ENCODE measurements around the gene PDE6C. TPM values are rescaled to one million over a fixed set of nuclear protein-coding genes. Genes with fewer than 3 reads are reported as not detected.

The PDE6C gene
- total RNA-seq, 1 experiment from 2014 or later = not detected

DNA sequence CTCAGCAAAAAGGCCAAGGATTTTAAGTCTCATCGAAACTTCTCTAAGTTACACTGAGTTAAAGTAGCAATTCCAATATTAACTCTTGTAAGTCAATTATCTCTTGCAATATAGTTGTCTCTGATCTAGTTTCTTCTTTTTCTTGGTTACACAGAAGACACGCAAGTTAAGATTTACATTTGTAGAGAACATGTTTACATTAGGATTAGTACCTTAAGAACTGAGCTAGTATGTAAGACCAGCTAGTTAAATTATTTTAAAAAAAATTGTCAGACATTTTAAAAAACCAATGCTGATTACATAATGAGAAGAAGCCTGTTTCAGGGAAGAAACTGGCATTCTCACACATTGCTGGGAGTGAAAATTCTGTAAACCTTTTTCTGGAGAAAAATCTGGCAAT is 58.7 kb downstream of the PDE6C start (continued):
- TF ChIP-seq JUN (CRISPR knock-in tag; IDR thresholded peaks at IDR 0.05) = no peak
- no peak for TF ChIP-seq NR2C2 (CRISPR knock-in tag; IDR thresholded peaks at IDR 0.05)
- no peak for TF ChIP-seq KAT7 (CRISPR knock-in tag; IDR thresholded peaks at IDR 0.05; ENCODE audit: borderline replicate concordance)
- no peak for TF ChIP-seq RELA (CRISPR knock-in tag; IDR thresholded peaks at IDR 0.05; ENCODE audit: borderline replicate concordance)
- no peak for TF ChIP-seq ZNF416 (CRISPR knock-in tag; IDR thresholded peaks at IDR 0.05)
- no peak for TF ChIP-seq FOXK1 (CRISPR knock-in tag; IDR thresholded peaks at IDR 0.05)
- no peak for TF ChIP-seq TCF7 (CRISPR knock-in tag; IDR thresholded peaks at IDR 0.05; ENCODE audit: low read depth)
- TF ChIP-seq, protein P1, sequence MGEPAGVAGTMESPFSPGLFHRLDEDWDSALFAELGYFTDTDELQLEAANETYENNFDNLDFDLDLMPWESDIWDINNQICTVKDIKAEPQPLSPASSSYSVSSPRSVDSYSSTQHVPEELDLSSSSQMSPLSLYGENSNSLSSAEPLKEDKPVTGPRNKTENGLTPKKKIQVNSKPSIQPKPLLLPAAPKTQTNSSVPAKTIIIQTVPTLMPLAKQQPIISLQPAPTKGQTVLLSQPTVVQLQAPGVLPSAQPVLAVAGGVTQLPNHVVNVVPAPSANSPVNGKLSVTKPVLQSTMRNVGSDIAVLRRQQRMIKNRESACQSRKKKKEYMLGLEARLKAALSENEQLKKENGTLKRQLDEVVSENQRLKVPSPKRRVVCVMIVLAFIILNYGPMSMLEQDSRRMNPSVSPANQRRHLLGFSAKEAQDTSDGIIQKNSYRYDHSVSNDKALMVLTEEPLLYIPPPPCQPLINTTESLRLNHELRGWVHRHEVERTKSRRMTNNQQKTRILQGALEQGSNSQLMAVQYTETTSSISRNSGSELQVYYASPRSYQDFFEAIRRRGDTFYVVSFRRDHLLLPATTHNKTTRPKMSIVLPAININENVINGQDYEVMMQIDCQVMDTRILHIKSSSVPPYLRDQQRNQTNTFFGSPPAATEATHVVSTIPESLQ (CRISPR knock-in tag; IDR thresholded peaks at IDR 0.05) = no peak
- TF ChIP-seq, protein P2, sequence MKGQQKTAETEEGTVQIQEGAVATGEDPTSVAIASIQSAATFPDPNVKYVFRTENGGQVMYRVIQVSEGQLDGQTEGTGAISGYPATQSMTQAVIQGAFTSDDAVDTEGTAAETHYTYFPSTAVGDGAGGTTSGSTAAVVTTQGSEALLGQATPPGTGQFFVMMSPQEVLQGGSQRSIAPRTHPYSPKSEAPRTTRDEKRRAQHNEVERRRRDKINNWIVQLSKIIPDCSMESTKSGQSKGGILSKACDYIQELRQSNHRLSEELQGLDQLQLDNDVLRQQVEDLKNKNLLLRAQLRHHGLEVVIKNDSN (CRISPR knock-in tag; IDR thresholded peaks at IDR 0.05) = no peak
- TF ChIP-seq, protein P3, sequence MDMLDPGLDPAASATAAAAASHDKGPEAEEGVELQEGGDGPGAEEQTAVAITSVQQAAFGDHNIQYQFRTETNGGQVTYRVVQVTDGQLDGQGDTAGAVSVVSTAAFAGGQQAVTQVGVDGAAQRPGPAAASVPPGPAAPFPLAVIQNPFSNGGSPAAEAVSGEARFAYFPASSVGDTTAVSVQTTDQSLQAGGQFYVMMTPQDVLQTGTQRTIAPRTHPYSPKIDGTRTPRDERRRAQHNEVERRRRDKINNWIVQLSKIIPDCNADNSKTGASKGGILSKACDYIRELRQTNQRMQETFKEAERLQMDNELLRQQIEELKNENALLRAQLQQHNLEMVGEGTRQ (CRISPR knock-in tag; IDR thresholded peaks at IDR 0.05) = no peak
- TF ChIP-seq, protein P4, sequence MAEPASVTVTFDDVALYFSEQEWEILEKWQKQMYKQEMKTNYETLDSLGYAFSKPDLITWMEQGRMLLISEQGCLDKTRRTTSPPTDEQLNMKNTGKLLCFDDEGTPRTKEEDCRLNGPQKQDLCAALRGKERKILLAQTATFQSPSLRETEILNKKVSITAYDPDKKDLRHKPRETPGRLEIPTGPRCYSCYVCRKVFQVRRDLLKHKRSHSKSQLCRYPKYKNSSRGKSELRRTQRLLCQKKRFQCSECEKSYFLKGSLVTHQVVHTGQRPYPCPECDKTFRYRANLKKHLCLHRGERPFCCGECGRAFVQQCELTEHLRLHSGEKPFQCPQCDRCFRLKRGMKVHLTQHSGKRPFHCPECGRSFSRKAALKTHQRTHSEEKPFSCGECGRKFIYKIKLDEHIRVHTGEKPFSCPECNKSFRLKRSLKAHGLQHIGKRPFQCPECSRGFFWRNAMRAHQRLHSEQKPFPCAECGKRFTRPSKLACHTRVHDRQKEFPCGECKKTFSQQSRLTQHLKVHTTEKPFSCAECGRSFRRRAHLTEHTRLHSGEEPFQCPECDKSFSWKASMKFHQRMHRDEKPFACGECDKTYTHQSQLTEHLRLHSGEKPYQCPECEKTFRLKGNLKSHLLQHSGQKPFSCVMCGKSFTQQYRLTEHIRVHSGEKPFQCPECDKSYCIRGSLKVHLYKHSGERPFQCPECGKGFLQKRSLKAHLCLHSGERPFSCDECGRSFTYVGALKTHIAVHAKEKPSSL (CRISPR knock-in tag; conservative IDR thresholded peaks at IDR 0.05) = no peak
- TF ChIP-seq PRRX2 (CRISPR knock-in tag; IDR thresholded peaks at IDR 0.05) = no peak

DNA sequence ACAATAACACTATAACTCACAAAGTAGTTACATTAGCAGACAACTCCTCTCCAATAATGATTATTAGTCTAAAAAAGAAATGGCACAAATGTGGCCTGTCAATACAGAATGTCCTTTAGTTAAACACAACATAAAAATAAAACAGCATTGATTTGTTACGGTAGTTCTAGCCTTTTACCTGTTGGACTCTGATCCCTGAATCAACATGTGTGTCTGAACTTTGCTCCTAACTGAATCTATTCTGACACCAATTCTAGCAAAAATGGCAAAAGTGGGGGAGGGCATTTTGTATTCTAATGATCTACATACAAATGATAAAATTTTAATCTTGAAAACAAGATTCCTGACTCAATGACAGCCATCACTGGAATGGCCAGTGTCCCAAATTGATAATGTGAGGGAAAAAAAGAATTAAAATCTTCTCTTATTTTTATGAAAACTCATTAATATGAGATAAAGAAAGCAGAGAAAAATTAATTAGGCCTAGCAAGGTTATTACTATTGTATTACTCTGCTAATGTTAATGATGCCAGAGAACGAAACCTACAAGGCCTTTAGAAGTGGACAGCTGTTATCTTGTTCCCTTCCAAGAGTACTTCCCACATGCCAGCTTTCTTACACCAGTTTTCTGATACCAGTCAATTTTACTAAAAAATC is 59.8 kb downstream of the PDE6C start:
- no peak overlapping the region for H3K4me3 Mint-ChIP-seq
- CTCF ChIA-PET = no interaction called here
- no peaks in the 10 kb centered on the region for H3K9me3 Mint-ChIP-seq
- no peak overlapping the region for H3K27ac Mint-ChIP-seq
- no peak for DNase-seq (ENCODE audit: low spot score)
- peaks cover 26% of the 10 kb centered on the region for H3K36me3 Mint-ChIP-seq
- TF ChIP-seq, protein P5, sequence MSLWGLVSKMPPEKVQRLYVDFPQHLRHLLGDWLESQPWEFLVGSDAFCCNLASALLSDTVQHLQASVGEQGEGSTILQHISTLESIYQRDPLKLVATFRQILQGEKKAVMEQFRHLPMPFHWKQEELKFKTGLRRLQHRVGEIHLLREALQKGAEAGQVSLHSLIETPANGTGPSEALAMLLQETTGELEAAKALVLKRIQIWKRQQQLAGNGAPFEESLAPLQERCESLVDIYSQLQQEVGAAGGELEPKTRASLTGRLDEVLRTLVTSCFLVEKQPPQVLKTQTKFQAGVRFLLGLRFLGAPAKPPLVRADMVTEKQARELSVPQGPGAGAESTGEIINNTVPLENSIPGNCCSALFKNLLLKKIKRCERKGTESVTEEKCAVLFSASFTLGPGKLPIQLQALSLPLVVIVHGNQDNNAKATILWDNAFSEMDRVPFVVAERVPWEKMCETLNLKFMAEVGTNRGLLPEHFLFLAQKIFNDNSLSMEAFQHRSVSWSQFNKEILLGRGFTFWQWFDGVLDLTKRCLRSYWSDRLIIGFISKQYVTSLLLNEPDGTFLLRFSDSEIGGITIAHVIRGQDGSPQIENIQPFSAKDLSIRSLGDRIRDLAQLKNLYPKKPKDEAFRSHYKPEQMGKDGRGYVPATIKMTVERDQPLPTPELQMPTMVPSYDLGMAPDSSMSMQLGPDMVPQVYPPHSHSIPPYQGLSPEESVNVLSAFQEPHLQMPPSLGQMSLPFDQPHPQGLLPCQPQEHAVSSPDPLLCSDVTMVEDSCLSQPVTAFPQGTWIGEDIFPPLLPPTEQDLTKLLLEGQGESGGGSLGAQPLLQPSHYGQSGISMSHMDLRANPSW (CRISPR knock-in tag; conservative IDR thresholded peaks at IDR 0.05; ENCODE audit: low read depth) = no peak
- TF ChIP-seq, protein P6, sequence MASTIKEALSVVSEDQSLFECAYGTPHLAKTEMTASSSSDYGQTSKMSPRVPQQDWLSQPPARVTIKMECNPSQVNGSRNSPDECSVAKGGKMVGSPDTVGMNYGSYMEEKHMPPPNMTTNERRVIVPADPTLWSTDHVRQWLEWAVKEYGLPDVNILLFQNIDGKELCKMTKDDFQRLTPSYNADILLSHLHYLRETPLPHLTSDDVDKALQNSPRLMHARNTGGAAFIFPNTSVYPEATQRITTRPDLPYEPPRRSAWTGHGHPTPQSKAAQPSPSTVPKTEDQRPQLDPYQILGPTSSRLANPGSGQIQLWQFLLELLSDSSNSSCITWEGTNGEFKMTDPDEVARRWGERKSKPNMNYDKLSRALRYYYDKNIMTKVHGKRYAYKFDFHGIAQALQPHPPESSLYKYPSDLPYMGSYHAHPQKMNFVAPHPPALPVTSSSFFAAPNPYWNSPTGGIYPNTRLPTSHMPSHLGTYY (CRISPR knock-in tag; IDR thresholded peaks at IDR 0.05) = no peak
- no peak for TF ChIP-seq ZNF671 (CRISPR knock-in tag; IDR thresholded peaks at IDR 0.05)
- no peak for TF ChIP-seq ZBTB21 (CRISPR knock-in tag; IDR thresholded peaks at IDR 0.05; ENCODE audit: borderline replicate concordance)
- no peak for TF ChIP-seq MYBL2 (CRISPR knock-in tag; IDR thresholded peaks at IDR 0.05)
- TF ChIP-seq, protein P7, sequence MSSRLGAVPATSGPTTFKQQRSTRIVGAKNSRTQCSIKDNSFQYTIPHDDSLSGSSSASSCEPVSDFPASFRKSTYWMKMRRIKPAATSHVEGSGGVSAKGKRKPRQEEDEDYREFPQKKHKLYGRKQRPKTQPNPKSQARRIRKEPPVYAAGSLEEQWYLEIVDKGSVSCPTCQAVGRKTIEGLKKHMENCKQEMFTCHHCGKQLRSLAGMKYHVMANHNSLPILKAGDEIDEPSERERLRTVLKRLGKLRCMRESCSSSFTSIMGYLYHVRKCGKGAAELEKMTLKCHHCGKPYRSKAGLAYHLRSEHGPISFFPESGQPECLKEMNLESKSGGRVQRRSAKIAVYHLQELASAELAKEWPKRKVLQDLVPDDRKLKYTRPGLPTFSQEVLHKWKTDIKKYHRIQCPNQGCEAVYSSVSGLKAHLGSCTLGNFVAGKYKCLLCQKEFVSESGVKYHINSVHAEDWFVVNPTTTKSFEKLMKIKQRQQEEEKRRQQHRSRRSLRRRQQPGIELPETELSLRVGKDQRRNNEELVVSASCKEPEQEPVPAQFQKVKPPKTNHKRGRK (CRISPR knock-in tag; IDR thresholded peaks at IDR 0.05; ENCODE audit: borderline replicate concordance) = no peak
- TF ChIP-seq RELA (CRISPR knock-in tag; IDR thresholded peaks at IDR 0.05; ENCODE audit: borderline replicate concordance) = no peak
- TF ChIP-seq GTF2I (CRISPR knock-in tag; conservative IDR thresholded peaks at IDR 0.05) = no peak
- no peak for TF ChIP-seq ETV6 (CRISPR knock-in tag; IDR thresholded peaks at IDR 0.05)
- TF ChIP-seq ZNF121 (CRISPR knock-in tag; IDR thresholded peaks at IDR 0.05) = no peak
- no peak for TF ChIP-seq ATF1 (CRISPR knock-in tag; IDR thresholded peaks at IDR 0.05)
- TF ChIP-seq, protein P8, sequence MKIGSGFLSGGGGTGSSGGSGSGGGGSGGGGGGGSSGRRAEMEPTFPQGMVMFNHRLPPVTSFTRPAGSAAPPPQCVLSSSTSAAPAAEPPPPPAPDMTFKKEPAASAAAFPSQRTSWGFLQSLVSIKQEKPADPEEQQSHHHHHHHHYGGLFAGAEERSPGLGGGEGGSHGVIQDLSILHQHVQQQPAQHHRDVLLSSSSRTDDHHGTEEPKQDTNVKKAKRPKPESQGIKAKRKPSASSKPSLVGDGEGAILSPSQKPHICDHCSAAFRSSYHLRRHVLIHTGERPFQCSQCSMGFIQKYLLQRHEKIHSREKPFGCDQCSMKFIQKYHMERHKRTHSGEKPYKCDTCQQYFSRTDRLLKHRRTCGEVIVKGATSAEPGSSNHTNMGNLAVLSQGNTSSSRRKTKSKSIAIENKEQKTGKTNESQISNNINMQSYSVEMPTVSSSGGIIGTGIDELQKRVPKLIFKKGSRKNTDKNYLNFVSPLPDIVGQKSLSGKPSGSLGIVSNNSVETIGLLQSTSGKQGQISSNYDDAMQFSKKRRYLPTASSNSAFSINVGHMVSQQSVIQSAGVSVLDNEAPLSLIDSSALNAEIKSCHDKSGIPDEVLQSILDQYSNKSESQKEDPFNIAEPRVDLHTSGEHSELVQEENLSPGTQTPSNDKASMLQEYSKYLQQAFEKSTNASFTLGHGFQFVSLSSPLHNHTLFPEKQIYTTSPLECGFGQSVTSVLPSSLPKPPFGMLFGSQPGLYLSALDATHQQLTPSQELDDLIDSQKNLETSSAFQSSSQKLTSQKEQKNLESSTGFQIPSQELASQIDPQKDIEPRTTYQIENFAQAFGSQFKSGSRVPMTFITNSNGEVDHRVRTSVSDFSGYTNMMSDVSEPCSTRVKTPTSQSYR (CRISPR knock-in tag; IDR thresholded peaks at IDR 0.05) = no peak
- no peaks in the 10 kb centered on the region for H3K27me3 Mint-ChIP-seq (ENCODE audit: low read depth)
- H3K4me1 Mint-ChIP-seq = no peaks in the 10 kb centered on the region
- POLR2A ChIA-PET = no interaction called here
- no peak for ATAC-seq
